Neural crest cell (in vitro differentiated cells): ENCODE data around the gene GPR153. TPM values are rescaled to one million over a fixed set of nuclear protein-coding genes. Genes with fewer than 3 reads are reported as not detected.

Experiments
- DNase-seq: peaks from one replicate; pipeline ENCODE4 v3.0.0; 2021; ENCODE audit warnings: low read depth, mixed read lengths, low spot score
- H3K27ac Mint-ChIP-seq: one replicate; pipeline ENCODE4 v1.8.0; 2021; ENCODE audit warnings: mild to moderate bottlenecking, mixed read lengths; ENCODE audit not compliant: unreplicated experiment
- H3K27me3 Mint-ChIP-seq: 2 replicates; pipeline ENCODE4 v1.8.0; 2021; ENCODE audit warnings: low read depth, mild to moderate bottlenecking, mixed read lengths
- H3K36me3 Mint-ChIP-seq: 2 replicates; pipeline ENCODE4 v1.8.0; 2021; ENCODE audit warnings: low read depth, mild to moderate bottlenecking, mixed read lengths
- H3K4me1 Mint-ChIP-seq: 2 replicates; pipeline ENCODE4 v1.8.0; 2021; ENCODE audit warnings: mixed read lengths
- H3K4me3 Mint-ChIP-seq: one replicate; pipeline ENCODE4 v1.8.0; 2021; ENCODE audit warnings: mild to moderate bottlenecking, mixed read lengths
- H3K9me3 Mint-ChIP-seq: 2 replicates; pipeline ENCODE4 v1.8.0; 2021; ENCODE audit warnings: mixed read lengths
- CTCF ChIP-seq: fragments of 200-600 bp; sonication (generic); conservative IDR thresholded peaks from 2 replicates; pipeline ENCODE4 v1.5.0; 2021; ENCODE audit warnings: antibody characterized with exemption, mild to moderate bottlenecking
- total RNA-seq: library from RNA; stranded (reverse); gene quantifications from 2 replicates; pipeline ENCODE4 v1.2.1, GENCODE V29; 2021

The GPR153 gene
- total RNA-seq, 1 donor from 2014 or later = 28.1 TPM

GRCh38 chr1:6262555-6263420 is 1.9 kb upstream of the GPR153 start:
- H3K36me3 Mint-ChIP-seq = no peaks in the 10 kb centered on the region
- H3K4me3 Mint-ChIP-seq = peak overlapping the region; percentile 67
- no peaks in the 10 kb centered on the region for H3K9me3 Mint-ChIP-seq
- no peaks in the 10 kb centered on the region for H3K27me3 Mint-ChIP-seq
- peaks cover 37% of the 10 kb centered on the region for H3K4me1 Mint-ChIP-seq
- H3K27ac Mint-ChIP-seq = no peak overlapping the region
- no peak for DNase-seq
- no peak for TF ChIP-seq CTCF

- H3K27me3 Mint-ChIP-seq = no peaks in the 10 kb centered on the region
- no peak for DNase-seq
- H3K4me3 Mint-ChIP-seq = peak overlapping the region; percentile 86
- TF ChIP-seq CTCF = no peak
- no peaks in the 10 kb centered on the region for H3K36me3 Mint-ChIP-seq
- no peaks in the 10 kb centered on the region for H3K9me3 Mint-ChIP-seq
- H3K4me1 Mint-ChIP-seq = peaks cover 31% of the 10 kb centered on the region
- H3K27ac Mint-ChIP-seq = peak overlapping the region; percentile 43
Measured at GRCh38 chr1:6261615-6261995, 707 bp upstream of the GPR153 start.

- no peak for TF ChIP-seq CTCF
- no peaks in the 10 kb centered on the region for H3K27me3 Mint-ChIP-seq
Measured at GRCh38 chr1:6260433-6260934, 414 bp downstream of the GPR153 start.

GRCh38 chr1:6259491-6260362 is 1.2 kb downstream of the GPR153 start:
- no peak overlapping the region for H3K27ac Mint-ChIP-seq

More at GRCh38 chr1:6260433-6260934, 414 bp downstream of the GPR153 start:
- Mint-ChIP-seq H3K27ac (no peak overlapping the region), H3K9me3 (no peaks in the 10 kb centered on the region), H3K4me1 (peaks cover 29% of the 10 kb centered on the region), H3K4me3 (no peak overlapping the region), H3K36me3 (no peaks in the 10 kb centered on the region)
- no peak for DNase-seq

More at GRCh38 chr1:6259491-6260362, 1.2 kb downstream of the GPR153 start:
- Mint-ChIP-seq H3K36me3 (no peaks in the 10 kb centered on the region), H3K9me3 (no peaks in the 10 kb centered on the region), H3K4me3 (peak overlapping the region; percentile 82), H3K4me1 (peaks cover 25% of the 10 kb centered on the region), H3K27me3 (no peaks in the 10 kb centered on the region)
- peak; percentile 18 for TF ChIP-seq CTCF
- DNase-seq = peak; percentile 58
